ENCODE measurements around the gene PAX8. TPM values are rescaled to one million over a fixed set of nuclear protein-coding genes. Genes with fewer than 3 reads are reported as not detected.

Gene PAX8
- total RNA-seq, 1 experiment from 2014 or later, result 7.5 TPM

DNA sequence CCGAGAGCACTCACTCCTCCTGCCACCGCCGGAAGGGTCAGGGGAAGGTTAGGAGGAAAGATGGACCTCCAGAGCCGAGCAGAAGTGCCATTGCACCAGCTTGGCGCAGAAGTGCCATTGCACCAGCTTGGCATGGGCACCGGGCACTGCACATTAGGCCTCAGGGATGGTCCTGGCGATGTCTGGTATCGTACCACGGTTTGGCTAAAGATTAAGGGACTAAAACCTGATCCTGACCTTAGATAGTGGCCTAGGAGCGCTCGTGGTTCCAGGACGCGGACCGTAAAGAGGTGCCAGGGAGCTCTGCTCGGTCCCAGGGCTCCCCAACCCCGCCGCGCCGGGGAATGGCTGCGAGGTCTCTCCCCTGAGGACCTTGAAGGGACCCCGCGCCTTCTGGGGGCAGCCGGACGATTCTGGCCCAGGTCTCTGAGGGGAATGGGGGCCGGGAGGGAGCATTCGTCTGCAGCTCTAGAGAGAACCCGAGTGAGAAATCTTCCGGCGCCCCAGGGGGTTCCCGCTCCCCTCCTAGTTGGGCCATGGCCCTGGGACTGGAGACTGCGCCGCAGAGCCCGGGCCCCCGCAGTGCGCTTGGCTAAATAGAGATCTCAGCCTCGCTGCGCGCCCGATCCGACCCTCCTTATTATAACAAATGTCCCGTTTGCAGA lies 1.8 kb downstream of the PAX8 start:
- TF ChIP-seq, protein P1, sequence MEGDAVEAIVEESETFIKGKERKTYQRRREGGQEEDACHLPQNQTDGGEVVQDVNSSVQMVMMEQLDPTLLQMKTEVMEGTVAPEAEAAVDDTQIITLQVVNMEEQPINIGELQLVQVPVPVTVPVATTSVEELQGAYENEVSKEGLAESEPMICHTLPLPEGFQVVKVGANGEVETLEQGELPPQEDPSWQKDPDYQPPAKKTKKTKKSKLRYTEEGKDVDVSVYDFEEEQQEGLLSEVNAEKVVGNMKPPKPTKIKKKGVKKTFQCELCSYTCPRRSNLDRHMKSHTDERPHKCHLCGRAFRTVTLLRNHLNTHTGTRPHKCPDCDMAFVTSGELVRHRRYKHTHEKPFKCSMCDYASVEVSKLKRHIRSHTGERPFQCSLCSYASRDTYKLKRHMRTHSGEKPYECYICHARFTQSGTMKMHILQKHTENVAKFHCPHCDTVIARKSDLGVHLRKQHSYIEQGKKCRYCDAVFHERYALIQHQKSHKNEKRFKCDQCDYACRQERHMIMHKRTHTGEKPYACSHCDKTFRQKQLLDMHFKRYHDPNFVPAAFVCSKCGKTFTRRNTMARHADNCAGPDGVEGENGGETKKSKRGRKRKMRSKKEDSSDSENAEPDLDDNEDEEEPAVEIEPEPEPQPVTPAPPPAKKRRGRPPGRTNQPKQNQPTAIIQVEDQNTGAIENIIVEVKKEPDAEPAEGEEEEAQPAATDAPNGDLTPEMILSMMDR (IDR thresholded peaks at IDR 0.05; ENCODE audit: insufficient read depth in 1 of 2, low read depth in 1 of 2, low read length in 1 of 2, severe bottlenecking in 1 of 2, unreplicated experiment in 1 of 2), result no peak
- no peak overlapping the region for H3K4me3 ChIP-seq (ENCODE audit: low read depth, low read length)
- Mint-ChIP-seq H3K4me3 (ENCODE audit: unreplicated experiment) (no peak overlapping the region), H3K4me1 (ENCODE audit: low read depth, unreplicated experiment) (peaks cover under 1% of the 10 kb centered on the region), H3K9me3 (ENCODE audit: unreplicated experiment) (no peaks in the 10 kb centered on the region), H3K36me3 (ENCODE audit: insufficient read depth, unreplicated experiment) (no peaks in the 10 kb centered on the region), H3K27ac (ENCODE audit: unreplicated experiment) (no peak overlapping the region), H3K27me3 (ENCODE audit: insufficient read depth, unreplicated experiment) (no peaks in the 10 kb centered on the region)
- ChIA-PET CTCF (no interaction called here), POLR2A (no interaction called here)
- intact Hi-C loops (cut with micrococcal nuclease; ENCODE audit: unreplicated experiment), result no loop called here
- H3K4me1 ChIP-seq, result peaks cover 3% of the 10 kb centered on the region
- no TSS peak for BruUV-seq (replicated peaks)
- no peaks in the 10 kb centered on the region for H3K36me3 ChIP-seq (ENCODE audit: control insufficient read depth, insufficient read depth, low read length)
- no peaks in the 10 kb centered on the region for H3K9me3 ChIP-seq
- DNase-seq, result no peak
- no peaks in the 10 kb centered on the region for H3K27me3 ChIP-seq (replicated peaks; ENCODE audit: control insufficient read depth, insufficient read depth, low read length)

DNA sequence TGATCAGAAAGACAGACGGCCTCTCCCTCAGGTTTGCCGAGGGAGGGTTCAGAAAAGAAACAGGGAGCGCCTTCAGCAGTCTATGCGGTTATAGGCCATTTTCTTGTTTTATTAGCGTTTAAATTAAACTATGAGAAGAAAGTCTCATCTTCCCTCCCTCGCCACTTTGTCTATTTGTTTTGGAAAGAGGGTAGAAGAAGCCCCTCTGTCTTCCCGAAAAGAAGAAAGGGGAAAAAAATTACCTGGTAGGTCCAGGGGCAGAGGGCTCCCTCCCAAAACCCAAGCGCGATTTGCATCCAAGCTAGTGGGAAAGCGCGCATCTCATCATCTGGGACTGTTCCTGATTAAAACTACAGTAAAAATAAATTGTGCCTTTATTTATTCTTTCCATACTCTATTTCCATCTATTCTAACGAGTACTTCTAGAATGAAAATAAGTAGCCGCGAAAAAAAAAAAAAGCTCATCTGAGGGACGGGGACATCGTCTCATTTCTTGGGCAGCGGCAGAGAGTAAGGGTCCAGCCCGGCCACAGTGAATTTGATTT lies 2.4 kb downstream of the PAX8 start:
- CTCF ChIA-PET, result no interaction called here

DNA sequence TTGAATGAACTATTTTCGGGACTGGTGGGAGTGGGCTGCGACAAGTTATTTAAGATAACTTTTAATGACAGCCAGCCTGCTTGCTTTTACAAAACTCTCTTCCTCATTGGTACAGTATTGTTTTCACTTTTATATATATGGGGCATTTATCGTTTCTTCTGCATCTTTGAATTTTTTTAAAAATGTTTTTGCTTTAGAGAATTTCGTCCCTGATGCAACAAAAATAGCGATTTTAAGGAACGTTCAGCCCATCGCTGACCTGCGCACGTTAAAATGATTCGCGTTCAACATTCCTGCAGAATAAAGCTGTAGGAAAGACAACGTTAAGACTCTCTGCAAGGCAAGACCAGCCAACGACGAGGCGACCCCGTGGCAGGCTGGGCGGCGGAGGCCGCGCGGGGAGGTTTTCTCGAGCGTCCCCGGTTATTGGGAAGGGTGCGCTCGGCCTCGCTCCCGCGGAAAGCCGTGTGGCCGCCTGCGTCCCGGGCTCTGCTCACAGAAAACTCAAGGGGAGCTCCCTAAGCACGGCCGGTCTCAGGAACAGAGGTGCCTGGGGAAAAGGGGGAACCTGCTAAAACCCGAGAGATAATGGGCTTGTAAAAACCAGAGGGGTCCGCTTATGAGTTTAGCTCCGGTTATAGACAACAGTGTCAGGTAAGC lies 3.0 kb downstream of the PAX8 start:
- ChIA-PET POLR2A (no interaction called here), CTCF (no interaction called here)
- no TSS peak for BruUV-seq (replicated peaks)
- Mint-ChIP-seq H3K4me1 (ENCODE audit: low read depth, unreplicated experiment) (no peaks in the 10 kb centered on the region), H3K36me3 (ENCODE audit: insufficient read depth, unreplicated experiment) (no peaks in the 10 kb centered on the region), H3K27ac (ENCODE audit: unreplicated experiment) (no peak overlapping the region), H3K27me3 (ENCODE audit: insufficient read depth, unreplicated experiment) (no peaks in the 10 kb centered on the region), H3K4me3 (ENCODE audit: unreplicated experiment) (no peak overlapping the region), H3K9me3 (ENCODE audit: unreplicated experiment) (no peaks in the 10 kb centered on the region)
- no peak for DNase-seq
- Histone ChIP-seq H3K9me3 (no peaks in the 10 kb centered on the region), H3K4me3 (ENCODE audit: low read depth, low read length) (no peak overlapping the region), H3K36me3 (ENCODE audit: control insufficient read depth, insufficient read depth, low read length) (no peaks in the 10 kb centered on the region), H3K4me1 (no peaks in the 10 kb centered on the region), H3K27me3 (replicated peaks; ENCODE audit: control insufficient read depth, insufficient read depth, low read length) (no peaks in the 10 kb centered on the region)
- intact Hi-C loops (cut with micrococcal nuclease; ENCODE audit: unreplicated experiment), result no loop called here
- TF ChIP-seq, protein P1 (IDR thresholded peaks at IDR 0.05; ENCODE audit: insufficient read depth in 1 of 2, low read depth in 1 of 2, low read length in 1 of 2, severe bottlenecking in 1 of 2, unreplicated experiment in 1 of 2), result no peak

More for the DNA sequence above, 2.4 kb downstream of the PAX8 start:
- Mint-ChIP-seq H3K27me3 (ENCODE audit: insufficient read depth, unreplicated experiment) (no peaks in the 10 kb centered on the region), H3K36me3 (ENCODE audit: insufficient read depth, unreplicated experiment) (no peaks in the 10 kb centered on the region), H3K27ac (ENCODE audit: unreplicated experiment) (no peak overlapping the region), H3K4me1 (ENCODE audit: low read depth, unreplicated experiment) (no peaks in the 10 kb centered on the region), H3K9me3 (ENCODE audit: unreplicated experiment) (no peaks in the 10 kb centered on the region), H3K4me3 (ENCODE audit: unreplicated experiment) (no peak overlapping the region)
- H3K36me3 ChIP-seq (ENCODE audit: control insufficient read depth, insufficient read depth, low read length), result no peaks in the 10 kb centered on the region
- H3K4me3 ChIP-seq (ENCODE audit: low read depth, low read length), result no peak overlapping the region
- no peaks in the 10 kb centered on the region for H3K27me3 ChIP-seq (replicated peaks; ENCODE audit: control insufficient read depth, insufficient read depth, low read length)
- no peak for DNase-seq
- TF ChIP-seq, protein P1 (IDR thresholded peaks at IDR 0.05; ENCODE audit: insufficient read depth in 1 of 2, low read depth in 1 of 2, low read length in 1 of 2, severe bottlenecking in 1 of 2, unreplicated experiment in 1 of 2), result no peak
- no peaks in the 10 kb centered on the region for H3K4me1 ChIP-seq
- BruUV-seq (replicated peaks), result no TSS peak
- POLR2A ChIA-PET, result no interaction called here
- no peaks in the 10 kb centered on the region for H3K9me3 ChIP-seq
- intact Hi-C loops (cut with micrococcal nuclease; ENCODE audit: unreplicated experiment), result no loop called here

Data from Caco-2 (cell line).